LNCaP clone FGC (cell line): ENCODE measurements around the gene KDSR.

Experiments used
- DNase-seq: peaks from one replicate; pipeline ENCODE4 v3.0.0-alpha.2; 2011; ENCODE audit warnings: low read depth
- H3K4me3 ChIP-seq: 2 replicates; pipeline ENCODE4 v1.5.1; 2011; ENCODE audit warnings: mild to moderate bottlenecking, low read depth, low read length, control low read depth
- TF ChIP-seq, protein P1 (sequence below): IDR thresholded peaks from 2 replicates; pipeline ENCODE4 v1.5.1; 2012; ENCODE audit warnings: mild to moderate bottlenecking; ENCODE audit not compliant: control insufficient read depth, insufficient read depth; ENCODE audit errors: extremely low read depth

The KDSR gene

DNA sequence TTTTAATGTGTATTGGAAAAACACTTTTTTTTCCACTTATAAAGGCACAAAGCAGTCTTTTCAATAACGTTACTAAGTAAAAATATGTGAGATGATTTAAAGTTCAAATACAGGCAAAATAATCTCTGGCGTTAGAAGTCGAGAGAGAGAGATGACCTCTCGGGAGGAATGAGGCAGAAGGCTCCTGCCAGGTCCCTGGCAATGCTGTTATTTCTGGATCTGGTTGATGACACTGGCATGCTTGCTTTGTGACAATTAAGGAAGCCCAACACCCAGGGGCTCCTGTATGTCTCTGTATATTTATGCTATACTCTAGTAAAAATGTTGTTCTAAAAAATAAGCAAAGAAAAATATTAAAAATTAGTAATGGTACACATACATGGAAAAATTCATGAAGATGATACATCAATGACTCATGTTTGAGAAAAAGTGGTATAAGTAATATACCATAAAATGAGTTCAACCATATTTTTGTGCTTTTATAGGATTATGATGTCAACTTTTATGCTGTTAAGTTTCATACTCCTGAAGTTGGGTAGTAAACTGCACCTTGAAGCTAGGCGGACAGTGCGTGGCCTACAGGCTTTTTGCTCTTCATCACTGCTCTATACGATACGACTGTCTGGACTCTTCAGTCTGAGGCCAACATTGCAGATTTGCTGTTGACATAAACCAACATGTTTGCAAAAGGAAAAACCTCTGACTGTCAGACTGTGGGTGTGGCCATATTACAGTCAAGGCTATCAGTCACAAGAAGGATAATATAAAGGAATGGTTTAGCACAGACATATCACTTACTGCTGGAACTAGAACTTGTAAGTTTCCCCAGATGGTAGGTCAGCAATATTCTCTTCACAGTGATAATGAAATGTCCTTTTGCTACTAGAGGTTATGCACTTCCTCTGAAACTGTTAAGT is 35.5 kb upstream of the KDSR start:
- DNase-seq: no peak
- no peak overlapping the region for H3K4me3 ChIP-seq
- TF ChIP-seq, protein P1, sequence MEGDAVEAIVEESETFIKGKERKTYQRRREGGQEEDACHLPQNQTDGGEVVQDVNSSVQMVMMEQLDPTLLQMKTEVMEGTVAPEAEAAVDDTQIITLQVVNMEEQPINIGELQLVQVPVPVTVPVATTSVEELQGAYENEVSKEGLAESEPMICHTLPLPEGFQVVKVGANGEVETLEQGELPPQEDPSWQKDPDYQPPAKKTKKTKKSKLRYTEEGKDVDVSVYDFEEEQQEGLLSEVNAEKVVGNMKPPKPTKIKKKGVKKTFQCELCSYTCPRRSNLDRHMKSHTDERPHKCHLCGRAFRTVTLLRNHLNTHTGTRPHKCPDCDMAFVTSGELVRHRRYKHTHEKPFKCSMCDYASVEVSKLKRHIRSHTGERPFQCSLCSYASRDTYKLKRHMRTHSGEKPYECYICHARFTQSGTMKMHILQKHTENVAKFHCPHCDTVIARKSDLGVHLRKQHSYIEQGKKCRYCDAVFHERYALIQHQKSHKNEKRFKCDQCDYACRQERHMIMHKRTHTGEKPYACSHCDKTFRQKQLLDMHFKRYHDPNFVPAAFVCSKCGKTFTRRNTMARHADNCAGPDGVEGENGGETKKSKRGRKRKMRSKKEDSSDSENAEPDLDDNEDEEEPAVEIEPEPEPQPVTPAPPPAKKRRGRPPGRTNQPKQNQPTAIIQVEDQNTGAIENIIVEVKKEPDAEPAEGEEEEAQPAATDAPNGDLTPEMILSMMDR: no peak

DNA sequence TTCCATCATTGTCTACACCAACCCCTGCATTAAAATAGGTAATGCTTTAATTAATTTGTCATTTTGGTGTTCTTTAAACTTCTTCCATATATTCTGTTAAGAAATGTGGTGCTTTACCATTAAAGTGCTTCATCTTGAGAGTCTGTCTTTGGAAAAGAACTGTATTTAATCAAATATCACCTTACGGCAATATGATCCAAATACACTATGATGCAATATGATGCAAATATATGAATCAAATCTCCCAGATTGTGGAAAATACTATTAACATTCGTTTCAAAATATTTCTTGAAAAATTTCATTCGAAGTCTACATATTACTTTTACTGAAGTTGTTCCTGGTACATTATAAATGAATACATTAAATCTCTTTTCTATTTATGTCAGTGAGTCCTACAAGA is 32.3 kb upstream of the KDSR start:
- TF ChIP-seq, protein P1: no peak
- DNase-seq: no peak
- H3K4me3 ChIP-seq: no peak overlapping the region

DNA sequence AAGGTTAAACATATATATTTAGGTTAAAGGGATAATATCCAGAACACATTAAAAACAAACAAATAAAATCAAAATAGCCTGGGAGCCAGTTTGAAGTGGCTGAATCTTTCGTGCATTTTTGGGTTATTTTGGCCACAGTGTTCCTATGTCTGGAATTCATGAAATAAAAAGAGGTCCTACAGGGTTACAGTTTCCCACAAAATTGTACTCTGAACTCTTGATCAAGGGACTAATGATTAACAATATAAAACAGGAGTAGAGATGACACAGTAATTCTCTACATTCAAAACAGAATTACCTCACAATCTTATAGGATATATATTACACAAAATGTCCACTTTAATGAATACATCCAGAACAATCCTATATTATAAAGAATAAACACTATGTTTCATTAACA is 30.3 kb upstream of the KDSR start:
- no peak overlapping the region for H3K4me3 ChIP-seq
- no peak for DNase-seq
- TF ChIP-seq, protein P1: no peak

DNA sequence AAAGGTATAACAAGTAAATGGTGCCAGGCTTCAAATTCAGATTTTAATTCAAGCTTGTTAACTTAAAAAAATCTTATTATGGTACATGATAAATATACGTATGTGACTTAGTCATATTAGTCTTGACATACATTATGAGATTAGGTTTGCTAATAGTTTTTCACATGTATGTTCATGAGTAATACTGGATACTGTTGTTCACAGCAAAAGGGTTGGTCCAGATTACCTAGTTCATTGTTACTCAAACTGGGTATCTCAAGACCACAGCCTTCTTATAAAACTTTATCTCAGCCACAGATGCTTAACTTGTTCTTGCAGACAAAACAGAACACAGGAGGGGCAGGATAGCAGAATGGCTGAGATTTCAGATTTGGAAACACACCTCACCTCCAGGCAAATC is 28.5 kb upstream of the KDSR start:
- DNase-seq: no peak
- H3K4me3 ChIP-seq: no peak overlapping the region
- TF ChIP-seq, protein P1: no peak

GRCh38 chr18:63394954-63395353 is 27.9 kb upstream of the KDSR start:
- TF ChIP-seq, protein P1: no peak
- DNase-seq: no peak
- H3K4me3 ChIP-seq: no peak overlapping the region

- TF ChIP-seq, protein P1: no peak
Measured at GRCh38 chr18:63387861-63388260, 20.9 kb upstream of the KDSR start.

DNA sequence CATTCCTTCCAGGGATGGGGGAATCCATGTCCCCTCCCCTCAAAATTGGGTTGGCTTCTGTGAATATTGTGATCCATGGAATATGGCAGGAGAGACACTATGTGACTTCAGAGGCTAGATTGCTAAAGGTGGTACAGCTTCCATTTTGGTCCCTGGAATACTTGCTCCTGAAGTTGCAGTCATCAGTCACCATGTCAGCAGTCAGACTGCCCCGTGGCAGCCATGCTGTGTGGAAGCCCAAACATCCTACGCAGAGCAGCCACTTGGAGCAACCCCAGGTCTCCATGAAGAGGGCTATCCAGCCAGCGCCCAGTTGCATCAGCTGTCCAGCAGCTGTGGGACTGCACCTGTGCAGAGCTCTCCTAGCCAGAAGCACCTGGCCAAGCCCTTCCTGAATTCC is 15.8 kb upstream of the KDSR start:
- DNase-seq: no peak
- no peak overlapping the region for H3K4me3 ChIP-seq
- TF ChIP-seq, protein P1: no peak

More at GRCh38 chr18:63387861-63388260, 20.9 kb upstream of the KDSR start:
- no peak overlapping the region for H3K4me3 ChIP-seq
- no peak for DNase-seq
